ENCODE measurements around the gene SPATS1.

The SPATS1 gene

DNA sequence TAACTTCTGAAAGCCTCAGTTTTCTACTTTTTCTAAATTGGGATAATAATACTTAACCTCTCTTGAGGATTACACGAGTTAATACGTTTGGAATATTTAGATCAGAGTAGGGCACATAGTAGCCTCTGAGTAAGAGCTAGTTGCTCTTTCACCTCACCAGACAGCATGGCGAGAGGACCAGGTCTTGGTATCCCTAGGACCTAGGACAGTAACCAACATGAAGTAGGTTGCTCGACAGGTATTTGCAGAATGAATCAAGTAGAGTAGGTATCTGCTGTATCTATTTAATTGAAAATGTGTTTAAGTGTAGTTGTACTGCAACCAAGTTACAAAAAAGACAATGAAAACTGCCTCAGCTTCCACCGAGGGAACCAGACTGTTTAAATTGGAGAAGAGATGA is 46.4 kb downstream of the SPATS1 start:
- no peak for DNase-seq (ENCODE audit: low read depth)

DNA sequence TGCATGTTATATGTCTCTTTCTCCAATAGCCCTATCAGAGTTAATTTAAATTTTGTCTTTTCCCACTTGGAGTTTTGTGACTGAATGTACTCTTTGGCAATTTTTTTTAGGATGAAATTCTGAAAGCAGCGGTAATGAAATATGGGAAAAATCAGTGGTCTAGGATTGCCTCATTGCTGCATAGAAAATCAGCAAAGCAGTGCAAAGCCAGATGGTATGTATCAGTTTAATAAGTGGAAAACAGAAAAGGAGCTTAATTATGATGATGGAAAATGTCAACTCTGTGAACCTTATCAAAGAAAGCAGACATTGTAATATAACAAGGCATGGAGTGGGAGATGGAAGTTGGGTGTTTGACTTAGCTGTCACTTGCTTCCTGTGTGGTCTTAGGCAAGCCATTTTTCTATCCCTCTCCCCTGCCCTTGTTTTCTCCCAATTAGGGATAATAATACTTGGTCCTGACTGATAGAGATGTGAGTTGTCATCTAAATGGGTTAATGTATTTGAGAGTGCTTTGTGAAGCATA is 47.8 kb downstream of the SPATS1 start:
- DNase-seq (ENCODE audit: low read depth): no peak

Data from non-pigmented ciliary epithelial cell (primary cell).